Left lung (tissue), 10 donors: Measurements from ENCODE around the gene ZC2HC1C. TPM values are rescaled to one million over a fixed set of nuclear protein-coding genes. Genes with fewer than 3 reads are reported as not detected.

Source experiments
- ATAC-seq: fragments of 200-7000 bp; cut with Tn5 transposase; one replicate; pipeline ENCODE4 v1.9.1; 2020; ENCODE audit warnings: moderate library complexity
- DNase-seq, 4 donors: peaks; one replicate each; pipeline ENCODE4 v3.0.0-alpha.2; 2013 to 2020
- H3K27ac ChIP-seq, 2 donors: fragments of 200-600 bp; sonication (generic) in 1 of 2; one replicate each; pipeline versions ENCODE4 v1.5.0 to v1.8.0; 2020 to 2021
- H3K27me3 ChIP-seq, 2 donors: fragments of 200-600 bp; sonication (generic) in 1 of 2; one replicate each; pipeline versions ENCODE4 v1.5.0 to v1.8.0; 2020 to 2021
- H3K36me3 ChIP-seq, 2 donors: fragments of 200-600 bp; sonication (generic) in 1 of 2; one replicate each; pipeline versions ENCODE4 v1.5.0 to v1.8.0; 2020 to 2021
- H3K4me1 ChIP-seq, 2 donors: fragments of 200-600 bp; one replicate each; pipeline ENCODE4 v1.8.0; 2021
- H3K4me3 ChIP-seq, 2 donors: fragments of 200-600 bp; sonication (generic) in 1 of 2; one replicate each; pipeline versions ENCODE4 v1.5.0 to v1.8.0; 2020 to 2021; ENCODE audit warnings: mild to moderate bottlenecking in 1 of 2
- H3K9me3 ChIP-seq, 2 donors: fragments of 200-600 bp; sonication (generic) in 1 of 2; one replicate each; pipeline versions ENCODE4 v1.5.0 to v1.8.0; 2020 to 2021
- CTCF ChIP-seq, 2 donors: fragments of 200-600 bp; sonication (generic) in 1 of 2; IDR thresholded peaks; one replicate each; pipeline versions ENCODE4 v1.5.0 to v1.8.0; 2021; ENCODE audit warnings: antibody characterized with exemption in 2 of 2
- intact Hi-C, 2 donors: fragments of 100-400 bp; cut with DNase I; formaldehyde crosslinking; loops; one replicate each; pipeline versions ENCODE4 v1.11.2 to v1.14.2; 2022
- polyA plus RNA-seq, 6 donors: library from polyadenylated mRNA; unstranded; fragments of 120-200 nt; gene quantifications; one replicate each; pipeline ENCODE4 v1.2.1, GENCODE V29; 2013; ENCODE audit not compliant: insufficient read length in 6 of 6
- total RNA-seq, 2 donors: library from RNA; stranded (reverse); fragmentation: NEBNext Ultra II Directional; extraction: Animal tissue kit (Norgen Biotek cat#: 25700); gene quantifications; one replicate each; pipeline ENCODE4 v1.2.1, GENCODE V29; 2021
- donor health status: DM: no; HTN: yes; CAD: no.
- donor health status: DM: no; HTN: no; CAD: no.

The ZC2HC1C gene
- total and polyA plus RNA-seq, 8 donors: 3.1 to 6.6 (median 4.8) TPM

GRCh38 chr14:75025876-75026275, 43.6 kb upstream of the ZC2HC1C start:
- TF ChIP-seq CTCF (IDR thresholded peaks at IDR 0.05): no peak
- no peaks in the 10 kb centered on the region for H3K9me3 ChIP-seq
- DNase-seq (no peak), ATAC-seq (no peak)
- intact Hi-C loops: no loop called here
- H3K4me3 ChIP-seq: no peak overlapping the region
- no peak overlapping the region for H3K27ac ChIP-seq
- peaks cover 0 to 64% of the 10 kb centered on the region in 2 donors for H3K36me3 ChIP-seq
- H3K27me3 ChIP-seq: no peaks in the 10 kb centered on the region
- H3K4me1 ChIP-seq: peaks cover 0 to 10% of the 10 kb centered on the region in 2 donors

GRCh38 chr14:75030147-75030546, 39.3 kb upstream of the ZC2HC1C start:
- intact Hi-C loops: no loop called here
- Histone ChIP-seq H3K27ac (no peak overlapping the region), H3K4me1 (peaks cover 0 to 7% of the 10 kb centered on the region in 2 donors), H3K9me3 (no peaks in the 10 kb centered on the region), H3K36me3 (peaks cover 0 to 65% of the 10 kb centered on the region in 2 donors), H3K4me3 (no peak overlapping the region), H3K27me3 (no peaks in the 10 kb centered on the region)
- DNase-seq: no peak
- TF ChIP-seq CTCF (IDR thresholded peaks at IDR 0.05): no peak
- no peak for ATAC-seq

- no peaks in the 10 kb centered on the region for H3K27me3 ChIP-seq
- intact Hi-C loops: no loop called here
- H3K27ac ChIP-seq: no peak overlapping the region
- no peak overlapping the region for H3K4me3 ChIP-seq
- no peak for ATAC-seq
- no peak for TF ChIP-seq CTCF (IDR thresholded peaks at IDR 0.05)
- no peak for DNase-seq
- H3K4me1 ChIP-seq: no peaks in the 10 kb centered on the region
- peaks cover 0 to 68% of the 10 kb centered on the region in 2 donors for H3K36me3 ChIP-seq
- no peaks in the 10 kb centered on the region for H3K9me3 ChIP-seq
These were observed 36.5 kb upstream of the ZC2HC1C start for GRCh38 chr14:75032939-75033338.

- intact Hi-C loops: no loop called here
- Histone ChIP-seq H3K9me3 (no peaks in the 10 kb centered on the region), H3K27me3 (no peaks in the 10 kb centered on the region), H3K4me1 (peaks cover 6 to 9% of the 10 kb centered on the region in 2 donors), H3K4me3 (no peak overlapping the region), H3K36me3 (peaks cover 0 to 29% of the 10 kb centered on the region in 2 donors), H3K27ac (no peak overlapping the region)
- ATAC-seq (no peak), DNase-seq (no peak)
- TF ChIP-seq CTCF (IDR thresholded peaks at IDR 0.05): no peak
These were observed 28.9 kb upstream of the ZC2HC1C start for GRCh38 chr14:75040507-75040906.

- no peaks in the 10 kb centered on the region for H3K27me3 ChIP-seq
- intact Hi-C loops: no loop called here
- DNase-seq (no peak), ATAC-seq (no peak)
- no peak overlapping the region for H3K4me3 ChIP-seq
- TF ChIP-seq CTCF (IDR thresholded peaks at IDR 0.05): no peak
- no peaks in the 10 kb centered on the region for H3K9me3 ChIP-seq
- H3K4me1 ChIP-seq: peaks cover 6 to 9% of the 10 kb centered on the region in 2 donors
- no peak overlapping the region for H3K27ac ChIP-seq
- H3K36me3 ChIP-seq: peaks cover 0 to 29% of the 10 kb centered on the region in 2 donors
These were observed 28.5 kb upstream of the ZC2HC1C start for GRCh38 chr14:75040959-75041358.
